ENCODE measurements around the gene FBH1.

DNA sequence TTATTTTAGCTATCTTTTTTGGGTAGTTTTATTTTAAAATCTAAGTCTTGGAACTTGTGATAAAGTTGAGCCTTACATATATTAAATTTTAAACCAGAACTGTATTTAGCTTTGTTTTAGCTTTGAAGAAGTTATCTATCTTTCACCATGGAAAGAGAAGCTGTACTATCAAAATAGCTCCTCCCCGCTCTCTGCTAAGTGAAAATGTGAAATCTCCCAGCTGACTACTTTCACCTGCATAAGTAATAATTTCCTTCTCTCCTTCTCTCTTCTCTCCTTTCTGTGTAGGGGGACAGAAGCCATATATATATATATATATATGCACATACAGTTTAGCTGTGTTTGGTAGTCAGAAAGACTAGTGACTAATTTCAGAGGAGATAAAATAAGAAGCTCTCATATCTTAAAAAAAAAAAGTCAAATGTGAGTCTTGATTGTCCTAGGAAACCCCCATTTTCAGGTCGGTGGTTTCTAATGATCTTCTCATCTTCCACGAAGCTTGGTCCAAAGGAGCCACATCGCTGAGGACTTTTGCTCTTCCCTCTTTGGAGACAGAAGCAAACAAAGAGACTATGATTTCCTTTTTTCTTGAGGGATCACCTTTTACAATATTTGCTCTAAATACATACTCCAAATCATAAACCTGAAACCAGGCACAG is 46.2 kb upstream of the FBH1 start:
- TF ChIP-seq, protein P1, sequence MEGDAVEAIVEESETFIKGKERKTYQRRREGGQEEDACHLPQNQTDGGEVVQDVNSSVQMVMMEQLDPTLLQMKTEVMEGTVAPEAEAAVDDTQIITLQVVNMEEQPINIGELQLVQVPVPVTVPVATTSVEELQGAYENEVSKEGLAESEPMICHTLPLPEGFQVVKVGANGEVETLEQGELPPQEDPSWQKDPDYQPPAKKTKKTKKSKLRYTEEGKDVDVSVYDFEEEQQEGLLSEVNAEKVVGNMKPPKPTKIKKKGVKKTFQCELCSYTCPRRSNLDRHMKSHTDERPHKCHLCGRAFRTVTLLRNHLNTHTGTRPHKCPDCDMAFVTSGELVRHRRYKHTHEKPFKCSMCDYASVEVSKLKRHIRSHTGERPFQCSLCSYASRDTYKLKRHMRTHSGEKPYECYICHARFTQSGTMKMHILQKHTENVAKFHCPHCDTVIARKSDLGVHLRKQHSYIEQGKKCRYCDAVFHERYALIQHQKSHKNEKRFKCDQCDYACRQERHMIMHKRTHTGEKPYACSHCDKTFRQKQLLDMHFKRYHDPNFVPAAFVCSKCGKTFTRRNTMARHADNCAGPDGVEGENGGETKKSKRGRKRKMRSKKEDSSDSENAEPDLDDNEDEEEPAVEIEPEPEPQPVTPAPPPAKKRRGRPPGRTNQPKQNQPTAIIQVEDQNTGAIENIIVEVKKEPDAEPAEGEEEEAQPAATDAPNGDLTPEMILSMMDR (IDR thresholded peaks at IDR 0.05 in 4 of 5, conservative IDR thresholded peaks at IDR 0.05 in 1 of 5), result no peak
- no peak for TF ChIP-seq POLR2A (IDR thresholded peaks at IDR 0.05)

Measured in gastrocnemius medialis (tissue), 4 donors.